Stomach (tissue), 4 donors: Measurements from ENCODE around the gene RS1.

Experiments
- CTCF ChIP-seq, 7 experiments: fragments of 450-650 bp in 4 of 7; fragments of 200-600 bp in 3 of 7; sonication (generic) in 3 of 7; IDR thresholded peaks; one replicate each; pipeline ENCODE4 v1.5.1; 2016 to 2019; ENCODE audit warnings: antibody characterized with exemption in 7 of 7, control low read depth in 2 of 7, mild to moderate bottlenecking in 1 of 7
- EP300 ChIP-seq: sonication (generic); formaldehyde crosslinking; IDR thresholded peaks from one replicate; pipeline ENCODE4 v1.6.1; 2017; ENCODE audit warnings: antibody characterized with exemption
- POLR2A ChIP-seq, 4 donors: fragments of 450-650 bp; IDR thresholded peaks; one replicate each; pipeline ENCODE4 v1.6.1; 2016; ENCODE audit warnings: antibody characterized with exemption in 4 of 4, control low read depth in 2 of 4, mild to moderate bottlenecking in 1 of 4, moderate library complexity in 1 of 4
- POLR2AphosphoS5 ChIP-seq, 3 donors: sonication (generic); formaldehyde crosslinking; IDR thresholded peaks; one replicate each; pipeline ENCODE4 v1.6.1; 2016; ENCODE audit warnings: antibody characterized with exemption in 3 of 3

- no peak for TF ChIP-seq CTCF (IDR thresholded peaks at IDR 0.05)
- no peak for TF ChIP-seq POLR2A (IDR thresholded peaks at IDR 0.05)
- TF ChIP-seq EP300: no peak
- no peak for TF ChIP-seq POLR2AphosphoS5 (IDR thresholded peaks at IDR 0.05)
These were observed 4.6 kb upstream of the RS1 start for GRCh38 chrX:18676470-18676869.
